Smooth muscle cell (in vitro differentiated cells): ENCODE measurements around the gene CDKN1B. TPM values are rescaled to one million over a fixed set of nuclear protein-coding genes. Genes with fewer than 3 reads are reported as not detected.

Experiments
- DNase-seq: peaks from one replicate; lab custom pipeline; 2025; ENCODE audit not compliant: unreplicated experiment; lab: John Stamatoyannopoulos, UW
- H2AFZ ChIP-seq: fragments of 200-600 bp; sonication (generic); 2 replicates; pipeline ENCODE4 v1.6.0; 2016; ENCODE audit warnings: antibody characterized with exemption, low read depth, mild to moderate bottlenecking
- H3F3A ChIP-seq: fragments of 200-600 bp; sonication (generic); 2 replicates; pipeline ENCODE4 v1.6.0; 2017; ENCODE audit warnings: antibody characterized with exemption, low read depth
- H3K27ac ChIP-seq: fragments of 200-600 bp; sonication (generic); 2 replicates; pipeline ENCODE4 v1.5.1; 2016; ENCODE audit warnings: low read depth, mild to moderate bottlenecking
- H3K27me3 ChIP-seq: fragments of 200-600 bp; sonication (generic); 2 replicates; pipeline ENCODE4 v1.6.1; 2016; ENCODE audit warnings: low read depth, mild to moderate bottlenecking
- H3K36me3 ChIP-seq: fragments of 200-600 bp; sonication (generic); 2 replicates; pipeline ENCODE4 v1.5.1; 2016; ENCODE audit warnings: low read depth
- H3K4me1 ChIP-seq: fragments of 200-600 bp; sonication (generic); 2 replicates; pipeline ENCODE4 v1.5.1; 2016; ENCODE audit warnings: low read depth
- H3K4me2 ChIP-seq: fragments of 200-600 bp; sonication (generic); 2 replicates; pipeline ENCODE4 v1.6.0; 2016; ENCODE audit warnings: mild to moderate bottlenecking
- H3K4me3 ChIP-seq: fragments of 200-600 bp; sonication (generic); 2 replicates; pipeline ENCODE4 v1.5.1; 2016; ENCODE audit warnings: mild to moderate bottlenecking
- H3K79me2 ChIP-seq: fragments of 200-600 bp; sonication (generic); 2 replicates; pipeline ENCODE4 v1.6.0; 2016; ENCODE audit warnings: low read depth, mild to moderate bottlenecking
- H3K9ac ChIP-seq: fragments of 200-600 bp; sonication (generic); 2 replicates; pipeline ENCODE4 v1.6.0; 2016; ENCODE audit warnings: low read depth
- H3K9me3 ChIP-seq: fragments of 200-600 bp; sonication (generic); replicated peaks from 2 replicates; pipeline ENCODE4 v1.5.1; 2016; ENCODE audit warnings: low read depth
- H4K20me1 ChIP-seq: fragments of 200-600 bp; sonication (generic); 2 replicates; pipeline ENCODE4 v1.6.0; 2016; ENCODE audit warnings: low read depth
- WGBS: methylation state at CpG from one replicate; pipeline ENCODE4 v1.1.7; 2016; ENCODE audit warnings: low lambda C conversion rate; 5-methylcytosine and 5-hydroxymethylcytosine counted together
- polyA plus RNA-seq: library from polyadenylated mRNA; unstranded; fragments of >200 nt; fragmentation: Nextera tagmentation; extraction: Ambion mirVana; gene quantifications from 2 replicates; pipeline ENCODE4 v1.2.1, GENCODE V29; 2016
- total RNA-seq: library from RNA; depleted of rRNA; stranded (reverse); fragments of >200 nt; gene quantifications from 2 replicates; pipeline ENCODE4 v1.2.3, GENCODE V29; 2014
- TF ChIP-seq, protein P1 (sequence below): fragments of 200-600 bp; sonication (generic); IDR thresholded peaks from 2 replicates; pipeline ENCODE4 v1.5.1; 2017; ENCODE audit warnings: borderline replicate concordance, mild to moderate bottlenecking, antibody characterized with exemption; ENCODE audit not compliant: insufficient read depth, poor library complexity, severe bottlenecking

The CDKN1B gene
- total and polyA plus RNA-seq, 2 experiments from 2014 or later: 3.0 to 17.4 TPM

DNA sequence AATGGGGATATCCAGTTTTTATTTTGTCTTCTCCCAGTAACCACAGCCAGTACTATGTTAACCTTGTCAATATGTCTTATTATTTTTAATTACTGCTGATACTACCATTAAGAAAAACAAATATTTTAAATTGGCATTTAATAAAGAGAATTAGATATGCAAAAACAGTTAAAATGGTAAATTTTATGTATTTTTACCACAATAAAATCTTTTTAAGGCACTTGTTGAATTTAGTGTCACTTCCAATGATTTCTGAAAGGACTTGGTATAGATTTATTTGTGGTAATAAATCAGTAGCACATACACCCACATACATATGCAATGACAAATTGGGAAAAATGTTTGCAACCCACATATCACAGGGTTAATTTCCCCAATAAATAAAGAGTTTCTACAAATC lies 14.0 kb downstream of the CDKN1B start:
- Histone ChIP-seq H3K27me3 (no peaks in the 10 kb centered on the region), H3K9ac (no peak overlapping the region), H3F3A (peaks cover 6% of the 10 kb centered on the region), H3K4me2 (no peak overlapping the region), H2AFZ (no peak overlapping the region), H3K9me3 (no peaks in the 10 kb centered on the region), H3K79me2 (no peaks in the 10 kb centered on the region), H3K36me3 (no peaks in the 10 kb centered on the region), H4K20me1 (no peaks in the 10 kb centered on the region), H3K4me3 (no peak overlapping the region), H3K27ac (no peak overlapping the region), H3K4me1 (no peaks in the 10 kb centered on the region)
- no peak for DNase-seq
- TF ChIP-seq, protein P1, sequence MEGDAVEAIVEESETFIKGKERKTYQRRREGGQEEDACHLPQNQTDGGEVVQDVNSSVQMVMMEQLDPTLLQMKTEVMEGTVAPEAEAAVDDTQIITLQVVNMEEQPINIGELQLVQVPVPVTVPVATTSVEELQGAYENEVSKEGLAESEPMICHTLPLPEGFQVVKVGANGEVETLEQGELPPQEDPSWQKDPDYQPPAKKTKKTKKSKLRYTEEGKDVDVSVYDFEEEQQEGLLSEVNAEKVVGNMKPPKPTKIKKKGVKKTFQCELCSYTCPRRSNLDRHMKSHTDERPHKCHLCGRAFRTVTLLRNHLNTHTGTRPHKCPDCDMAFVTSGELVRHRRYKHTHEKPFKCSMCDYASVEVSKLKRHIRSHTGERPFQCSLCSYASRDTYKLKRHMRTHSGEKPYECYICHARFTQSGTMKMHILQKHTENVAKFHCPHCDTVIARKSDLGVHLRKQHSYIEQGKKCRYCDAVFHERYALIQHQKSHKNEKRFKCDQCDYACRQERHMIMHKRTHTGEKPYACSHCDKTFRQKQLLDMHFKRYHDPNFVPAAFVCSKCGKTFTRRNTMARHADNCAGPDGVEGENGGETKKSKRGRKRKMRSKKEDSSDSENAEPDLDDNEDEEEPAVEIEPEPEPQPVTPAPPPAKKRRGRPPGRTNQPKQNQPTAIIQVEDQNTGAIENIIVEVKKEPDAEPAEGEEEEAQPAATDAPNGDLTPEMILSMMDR: no peak

DNA sequence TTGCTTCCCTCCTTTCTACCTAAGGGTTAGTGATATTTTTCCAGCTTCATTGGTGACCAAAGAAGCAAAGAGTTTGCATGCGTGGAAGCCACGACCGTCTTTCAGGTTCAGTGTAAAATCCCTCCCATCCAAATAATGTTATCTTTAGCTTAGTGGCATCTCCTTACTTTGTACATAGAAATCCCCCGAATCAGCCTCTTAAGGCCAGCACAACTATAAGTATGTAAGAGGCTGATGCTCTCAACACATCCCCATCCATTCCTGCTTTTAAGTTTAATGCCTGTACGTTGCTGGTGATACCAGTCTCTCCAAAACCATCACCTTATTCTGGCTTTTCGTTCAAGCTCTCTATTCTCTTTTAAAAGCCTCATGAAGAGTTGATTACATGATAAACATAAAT lies 14.6 kb downstream of the CDKN1B start:
- Histone ChIP-seq H3K36me3 (no peaks in the 10 kb centered on the region), H3K27me3 (no peaks in the 10 kb centered on the region), H2AFZ (no peak overlapping the region), H3K27ac (no peak overlapping the region), H4K20me1 (no peaks in the 10 kb centered on the region), H3K9ac (no peak overlapping the region), H3K4me1 (no peaks in the 10 kb centered on the region), H3K9me3 (no peaks in the 10 kb centered on the region), H3K4me3 (no peak overlapping the region), H3K4me2 (no peak overlapping the region), H3K79me2 (no peaks in the 10 kb centered on the region), H3F3A (peaks cover under 1% of the 10 kb centered on the region)
- DNase-seq: no peak
- TF ChIP-seq, protein P1: no peak
- WGBS: 84% methylated on average over 6 of the region's 6 CpGs

DNA sequence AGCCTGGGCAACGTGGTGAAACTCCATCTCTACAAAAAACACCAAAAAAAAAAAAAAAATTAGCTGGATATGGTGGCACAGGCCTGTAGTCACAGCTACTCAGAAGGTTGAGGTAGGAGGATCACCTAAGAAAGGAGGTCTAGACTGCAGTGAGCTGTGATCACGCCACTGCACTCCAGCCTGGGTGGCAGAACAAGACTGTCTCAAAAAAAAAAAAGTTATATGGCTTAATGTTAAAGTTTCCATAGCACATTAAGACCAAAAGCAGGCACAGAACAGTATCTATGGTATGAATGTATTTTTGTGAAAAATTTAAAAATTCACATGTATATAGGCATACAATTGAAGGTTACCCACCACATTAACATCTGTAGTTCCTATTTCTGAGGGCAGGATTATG lies 15.9 kb downstream of the CDKN1B start:
- no peak for DNase-seq
- Histone ChIP-seq H2AFZ (no peak overlapping the region), H4K20me1 (no peaks in the 10 kb centered on the region), H3F3A (no peaks in the 10 kb centered on the region), H3K4me1 (peaks cover 5% of the 10 kb centered on the region), H3K27me3 (no peaks in the 10 kb centered on the region), H3K36me3 (no peaks in the 10 kb centered on the region), H3K9ac (no peak overlapping the region), H3K79me2 (no peaks in the 10 kb centered on the region), H3K27ac (no peak overlapping the region), H3K9me3 (no peaks in the 10 kb centered on the region), H3K4me3 (no peak overlapping the region), H3K4me2 (no peak overlapping the region)
- TF ChIP-seq, protein P1: no peak
- 91% methylated on average over 2 of the region's 2 CpGs for WGBS

DNA sequence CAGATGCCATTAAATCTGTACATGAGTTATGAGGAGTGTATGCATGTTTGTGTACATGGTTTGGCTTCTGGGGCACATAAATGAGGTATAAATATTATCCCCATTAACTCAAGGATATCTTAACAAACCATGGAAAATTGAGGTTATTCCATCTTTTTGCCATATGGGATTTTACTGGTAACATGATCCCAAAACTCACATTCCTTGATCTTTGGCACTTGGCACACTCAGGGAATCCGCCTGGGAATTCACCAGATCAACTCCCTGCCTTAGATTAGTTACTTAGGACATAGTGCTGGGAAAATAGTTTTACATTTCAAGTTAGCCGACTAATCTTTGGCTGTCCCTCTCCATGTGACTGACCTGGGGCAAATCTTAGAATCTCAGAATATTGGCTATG lies 16.9 kb downstream of the CDKN1B start:
- TF ChIP-seq, protein P1: no peak
- H3K4me2 ChIP-seq: no peak overlapping the region

More for the DNA sequence above, 16.9 kb downstream of the CDKN1B start:
- H3K27ac ChIP-seq: no peak overlapping the region
- no peaks in the 10 kb centered on the region for H3F3A ChIP-seq
- H3K9me3 ChIP-seq: no peaks in the 10 kb centered on the region
- no peaks in the 10 kb centered on the region for H3K27me3 ChIP-seq
- H2AFZ ChIP-seq: no peak overlapping the region
- peaks cover 8% of the 10 kb centered on the region for H3K4me1 ChIP-seq
- DNase-seq: no peak
- no peak overlapping the region for H3K4me3 ChIP-seq
- no peaks in the 10 kb centered on the region for H3K79me2 ChIP-seq
- 92% methylated on average over 2 of the region's 2 CpGs for WGBS
- H4K20me1 ChIP-seq: no peaks in the 10 kb centered on the region
- no peaks in the 10 kb centered on the region for H3K36me3 ChIP-seq
- H3K9ac ChIP-seq: no peak overlapping the region
